AG04449 (cell line): ENCODE measurements around the gene DOHH.

ENCODE experiments used
- CTCF ChIA-PET: fragments of 350-600 bp; formaldehyde crosslinking; extraction: SDS; loops from one replicate; lab custom pipeline; 2021; ENCODE audit warnings: antibody characterized with exemption; lab: Yijun Ruan, JAX
- POLR2A ChIA-PET: fragments of 400-600, 350-600 bp; formaldehyde crosslinking; extraction: SDS; loops from one replicate; lab custom pipeline; 2020; ENCODE audit warnings: antibody characterized with exemption, inconsistent platforms; lab: Yijun Ruan, JAX
- DNase-seq: peaks from one replicate; pipeline ENCODE4 v3.0.0-alpha.2; 2010; ENCODE audit warnings: low read depth, low spot score
- H3K4me3 ChIP-seq: 2 replicates; pipeline ENCODE4 v1.5.1; 2011; ENCODE audit warnings: low read depth, mild to moderate bottlenecking, control low read depth, low read length
- TF ChIP-seq, protein P1 (sequence below): IDR thresholded peaks from one replicate; pipeline ENCODE4 v1.5.1; 2011; ENCODE audit warnings: mild to moderate bottlenecking, moderate library complexity, low read length, control low read depth, inconsistent platforms; ENCODE audit not compliant: insufficient read depth; ENCODE audit errors: missing control alignments

Gene DOHH

DNA sequence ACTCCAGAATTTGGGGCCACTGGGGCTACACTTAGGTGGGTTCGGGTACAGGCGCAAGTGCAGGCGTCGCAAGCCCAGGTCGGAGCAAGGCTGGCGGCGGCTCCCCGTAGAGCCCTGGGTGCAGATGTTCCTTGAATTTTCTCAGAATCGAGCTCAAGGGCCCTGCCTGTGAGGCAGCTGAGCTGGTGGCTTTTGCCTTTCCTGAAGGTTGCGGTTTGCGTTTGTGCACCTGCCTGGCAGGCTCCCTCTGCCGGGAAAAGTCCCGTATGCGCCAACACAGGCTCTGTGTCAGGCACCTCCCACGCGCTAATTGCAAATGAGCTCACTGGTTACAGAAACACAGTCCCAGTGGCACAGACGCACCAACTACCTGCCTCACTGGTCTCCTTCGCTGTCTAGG lies 5.9 kb downstream of the DOHH start:
- TF ChIP-seq, protein P1, sequence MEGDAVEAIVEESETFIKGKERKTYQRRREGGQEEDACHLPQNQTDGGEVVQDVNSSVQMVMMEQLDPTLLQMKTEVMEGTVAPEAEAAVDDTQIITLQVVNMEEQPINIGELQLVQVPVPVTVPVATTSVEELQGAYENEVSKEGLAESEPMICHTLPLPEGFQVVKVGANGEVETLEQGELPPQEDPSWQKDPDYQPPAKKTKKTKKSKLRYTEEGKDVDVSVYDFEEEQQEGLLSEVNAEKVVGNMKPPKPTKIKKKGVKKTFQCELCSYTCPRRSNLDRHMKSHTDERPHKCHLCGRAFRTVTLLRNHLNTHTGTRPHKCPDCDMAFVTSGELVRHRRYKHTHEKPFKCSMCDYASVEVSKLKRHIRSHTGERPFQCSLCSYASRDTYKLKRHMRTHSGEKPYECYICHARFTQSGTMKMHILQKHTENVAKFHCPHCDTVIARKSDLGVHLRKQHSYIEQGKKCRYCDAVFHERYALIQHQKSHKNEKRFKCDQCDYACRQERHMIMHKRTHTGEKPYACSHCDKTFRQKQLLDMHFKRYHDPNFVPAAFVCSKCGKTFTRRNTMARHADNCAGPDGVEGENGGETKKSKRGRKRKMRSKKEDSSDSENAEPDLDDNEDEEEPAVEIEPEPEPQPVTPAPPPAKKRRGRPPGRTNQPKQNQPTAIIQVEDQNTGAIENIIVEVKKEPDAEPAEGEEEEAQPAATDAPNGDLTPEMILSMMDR, result no peak
- DNase-seq, result no peak
- no peak overlapping the region for H3K4me3 ChIP-seq
- POLR2A ChIA-PET, result interaction anchor here (1.1 kb wide), 1 partner anchor 8 kb away, joined by 4 read pairs; no protein-coding TSS in a partner anchor
- CTCF ChIA-PET, result interaction anchor here (0.7 to 1.6 kb wide), 5 partner anchors 10 to 191 kb away, joined by 3 to 8 read pairs (median 4); partner anchors contain the start of gene SMIM44

DNA sequence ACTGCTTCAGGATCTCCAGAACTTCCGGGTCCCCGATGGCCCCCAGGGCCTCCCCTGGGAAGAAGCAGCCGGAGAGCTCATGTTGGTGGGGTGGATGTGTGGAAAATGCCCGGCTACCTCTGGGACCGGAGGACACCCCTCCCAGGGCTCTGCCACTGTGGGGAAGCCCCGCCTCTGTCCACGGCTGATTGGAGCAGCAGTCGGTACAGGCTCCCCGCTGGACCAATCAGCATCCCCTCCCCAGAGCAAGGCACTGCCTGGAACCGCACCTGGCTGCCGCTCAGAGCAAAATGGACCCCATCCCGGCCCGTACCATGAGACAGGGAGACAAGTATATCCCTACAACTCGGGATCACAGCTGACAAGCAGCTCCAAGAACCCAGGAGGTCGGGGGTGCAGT lies 6.4 kb downstream of the DOHH start:
- no peak for DNase-seq
- POLR2A ChIA-PET, result no interaction called here
- TF ChIP-seq, protein P1, result no peak
- CTCF ChIA-PET, result interaction anchor here (1.1 to 1.6 kb wide), 4 partner anchors 9 to 191 kb away, joined by 3 to 8 read pairs (median 6); partner anchors contain the start of gene SMIM44
- H3K4me3 ChIP-seq, result no peak overlapping the region

DNA sequence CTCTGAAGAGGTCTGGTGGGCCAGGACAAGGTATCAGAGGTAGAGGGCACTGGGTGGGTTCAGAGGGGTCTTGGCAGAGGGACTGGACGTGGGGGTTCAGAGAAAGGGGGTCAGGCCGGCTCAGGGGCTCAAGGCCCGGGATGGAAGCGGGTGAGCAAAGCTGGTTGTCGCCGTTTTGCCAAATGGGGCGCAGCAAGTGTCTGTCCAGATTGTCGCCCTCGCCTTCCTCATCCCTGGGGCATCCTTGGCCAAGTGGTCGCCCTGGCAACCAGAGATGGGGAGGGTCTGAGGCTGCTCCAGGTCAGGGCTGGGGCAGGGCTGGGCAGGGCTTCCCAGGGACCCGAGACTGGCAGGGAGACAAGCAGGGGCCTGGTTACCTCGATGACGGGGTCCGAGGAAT lies 6.8 kb downstream of the DOHH start:
- TF ChIP-seq, protein P1, result no peak
- POLR2A ChIA-PET, result no interaction called here
- CTCF ChIA-PET, result interaction anchor here (1.3 to 1.6 kb wide), 2 partner anchors 11 to 21 kb away, joined by 7 to 8 read pairs; partner anchors contain the start of gene SMIM44
- no peak overlapping the region for H3K4me3 ChIP-seq
- DNase-seq, result no peak

GRCh38 chr19:3492919-3493318 lies 7.6 kb downstream of the DOHH start:
- TF ChIP-seq, protein P1, result no peak
- no peak for DNase-seq
- ChIA-PET POLR2A (no interaction called here), CTCF (interaction anchor here (0.7 to 3.5 kb wide), 2 partner anchors 9 to 19 kb away, joined by 3 to 14 read pairs; no protein-coding TSS in a partner anchor)
- no peak overlapping the region for H3K4me3 ChIP-seq

DNA sequence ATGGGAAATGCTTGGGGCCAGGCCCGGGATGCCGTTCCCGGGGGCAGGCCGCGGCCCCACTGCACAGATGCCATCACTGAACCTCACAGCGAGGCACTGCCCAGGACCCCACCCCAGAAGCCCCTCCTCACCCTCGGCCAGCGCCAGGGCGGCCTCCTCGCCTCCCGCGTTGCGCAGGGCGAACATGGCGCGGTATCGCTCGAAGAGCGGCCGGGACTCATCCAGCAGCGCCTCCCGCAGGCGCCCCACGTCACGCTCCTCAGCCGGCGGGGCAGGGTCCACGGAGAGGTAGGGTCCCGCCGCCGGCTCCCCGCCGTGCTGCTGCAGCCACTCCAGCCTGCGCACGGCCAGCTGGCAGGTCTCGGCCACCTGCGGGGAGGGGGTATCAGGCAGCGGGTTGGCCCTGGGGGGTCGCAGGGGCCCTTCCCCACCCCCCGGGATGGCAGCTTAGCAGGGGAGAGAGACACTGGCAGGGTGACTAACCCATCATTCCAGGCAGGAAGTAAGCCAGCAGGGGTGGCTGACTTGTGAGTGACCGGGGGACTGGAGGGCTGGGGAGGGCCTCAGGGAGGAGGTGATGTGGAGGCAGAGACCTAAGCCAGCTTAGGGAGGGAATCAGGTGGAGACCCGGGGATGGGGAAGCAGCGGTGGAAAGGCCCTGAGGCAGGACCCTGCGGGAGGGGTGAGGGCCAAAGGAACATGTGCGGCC lies 8.2 kb downstream of the DOHH start:
- no peak overlapping the region for H3K4me3 ChIP-seq
- no peak for DNase-seq
- TF ChIP-seq, protein P1, result no peak
- CTCF ChIA-PET, result interaction anchor here (0.7 to 3.5 kb wide), 3 partner anchors 8 to 188 kb away, joined by 3 to 14 read pairs (median 7); no protein-coding TSS in a partner anchor
- POLR2A ChIA-PET, result no interaction called here

GRCh38 chr19:3491396-3492119 lies 8.9 kb downstream of the DOHH start:
- ChIA-PET POLR2A (no interaction called here), CTCF (interaction anchor here (2.5 to 3.5 kb wide), 2 partner anchors 18 to 187 kb away, joined by 7 to 14 read pairs; no protein-coding TSS in a partner anchor)
- TF ChIP-seq, protein P1, result no peak
- no peak for DNase-seq
- H3K4me3 ChIP-seq, result no peak overlapping the region
